Sigmoid colon (tissue), 4 donors: ENCODE data around the gene ERAS.

Experiments
- POLR2A ChIP-seq, 2 donors: fragments of 450-650 bp; IDR thresholded peaks; one replicate each; pipeline ENCODE4 v1.6.1; 2016; ENCODE audit warnings: antibody characterized with exemption in 2 of 2, mild to moderate bottlenecking in 2 of 2, moderate library complexity in 2 of 2
- POLR2AphosphoS5 ChIP-seq, 4 donors: sonication (generic); formaldehyde crosslinking; IDR thresholded peaks; one replicate each; pipeline ENCODE4 v1.6.1; 2017; ENCODE audit warnings: antibody characterized with exemption in 4 of 4
- TF ChIP-seq, protein P1 (sequence below), 4 experiments: fragments of 450-650 bp in 3 of 4; fragments of 200-600 bp in 1 of 4; IDR thresholded peaks; one replicate each; pipeline ENCODE4 v1.5.1; 2016 to 2019; ENCODE audit warnings: antibody characterized with exemption in 4 of 4, mild to moderate bottlenecking in 3 of 4, moderate library complexity in 2 of 4

GRCh38 chrX:48776818-48777439, 49.4 kb upstream of the ERAS start:
- TF ChIP-seq, protein P1, sequence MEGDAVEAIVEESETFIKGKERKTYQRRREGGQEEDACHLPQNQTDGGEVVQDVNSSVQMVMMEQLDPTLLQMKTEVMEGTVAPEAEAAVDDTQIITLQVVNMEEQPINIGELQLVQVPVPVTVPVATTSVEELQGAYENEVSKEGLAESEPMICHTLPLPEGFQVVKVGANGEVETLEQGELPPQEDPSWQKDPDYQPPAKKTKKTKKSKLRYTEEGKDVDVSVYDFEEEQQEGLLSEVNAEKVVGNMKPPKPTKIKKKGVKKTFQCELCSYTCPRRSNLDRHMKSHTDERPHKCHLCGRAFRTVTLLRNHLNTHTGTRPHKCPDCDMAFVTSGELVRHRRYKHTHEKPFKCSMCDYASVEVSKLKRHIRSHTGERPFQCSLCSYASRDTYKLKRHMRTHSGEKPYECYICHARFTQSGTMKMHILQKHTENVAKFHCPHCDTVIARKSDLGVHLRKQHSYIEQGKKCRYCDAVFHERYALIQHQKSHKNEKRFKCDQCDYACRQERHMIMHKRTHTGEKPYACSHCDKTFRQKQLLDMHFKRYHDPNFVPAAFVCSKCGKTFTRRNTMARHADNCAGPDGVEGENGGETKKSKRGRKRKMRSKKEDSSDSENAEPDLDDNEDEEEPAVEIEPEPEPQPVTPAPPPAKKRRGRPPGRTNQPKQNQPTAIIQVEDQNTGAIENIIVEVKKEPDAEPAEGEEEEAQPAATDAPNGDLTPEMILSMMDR (IDR thresholded peaks at IDR 0.05): no peak
- TF ChIP-seq POLR2A (IDR thresholded peaks at IDR 0.05) (no peak), POLR2AphosphoS5 (IDR thresholded peaks at IDR 0.05) (no peak)
